IPS-18c (cell line): ENCODE measurements around the gene KCNH1.
"Not testable (repeated sequence)": the region's sequence is repeated elsewhere in the genome, so short reads cannot be mapped to it uniquely, and the experiment has no call there.

ENCODE experiments used
- H3K4me3 ChIP-seq: 2 replicates; pipeline ENCODE4 v1.7.0; 2013; ENCODE audit warnings: low read depth, mild to moderate bottlenecking, low read length, moderate library complexity; ENCODE audit not compliant: insufficient read depth
- H3K9me3 ChIP-seq: one replicate; pipeline ENCODE4 v1.6.1; 2013; ENCODE audit warnings: mild to moderate bottlenecking, low read length, moderate library complexity; ENCODE audit not compliant: control insufficient read depth, insufficient read depth

The KCNH1 gene

GRCh38 chr1:211033921-211034525 lies 99.9 kb downstream of the KCNH1 start:
- H3K4me3 ChIP-seq: no peak overlapping the region
- no peaks in the 10 kb centered on the region for H3K9me3 ChIP-seq

- H3K4me3 ChIP-seq: no peak overlapping the region
- no peaks in the 10 kb centered on the region for H3K9me3 ChIP-seq
Observed at GRCh38 chr1:211024901-211025300, 109.0 kb downstream of the KCNH1 start.

GRCh38 chr1:211019266-211019665 lies 114.7 kb downstream of the KCNH1 start:
- Histone ChIP-seq H3K9me3 (no peaks in the 10 kb centered on the region), H3K4me3 (no peak overlapping the region)

- Histone ChIP-seq H3K9me3 (no peaks in the 10 kb centered on the region), H3K4me3 (no peak overlapping the region)
Observed at GRCh38 chr1:211018690-211019089, 115.3 kb downstream of the KCNH1 start.

- no peak overlapping the region for H3K4me3 ChIP-seq
- no peaks in the 10 kb centered on the region for H3K9me3 ChIP-seq
Observed at GRCh38 chr1:211017075-211017718, 116.8 kb downstream of the KCNH1 start.

- H3K9me3 ChIP-seq: peaks cover 2% of the 10 kb centered on the region
- H3K4me3 ChIP-seq: no peak overlapping the region
Observed at GRCh38 chr1:211014275-211014674, 119.7 kb downstream of the KCNH1 start.

- Histone ChIP-seq H3K9me3 (peaks cover 5% of the 10 kb centered on the region), H3K4me3 (no peak overlapping the region)
Observed at GRCh38 chr1:211013346-211014240, 120.4 kb downstream of the KCNH1 start.

GRCh38 chr1:211011128-211011527 lies 122.8 kb downstream of the KCNH1 start:
- H3K9me3 ChIP-seq: not testable (repeated sequence)

GRCh38 chr1:211009944-211010343 lies 124.0 kb downstream of the KCNH1 start:
- Histone ChIP-seq H3K9me3 (peaks cover 5% of the 10 kb centered on the region), H3K4me3 (no peak overlapping the region)

More at GRCh38 chr1:211011128-211011527, 122.8 kb downstream of the KCNH1 start:
- H3K4me3 ChIP-seq: not testable (repeated sequence)

- peaks cover 5% of the 10 kb centered on the region for H3K9me3 ChIP-seq
Observed at GRCh38 chr1:211007830-211008229, 126.1 kb downstream of the KCNH1 start.

GRCh38 chr1:210995931-210996330 lies 138.0 kb downstream of the KCNH1 start:
- H3K9me3 ChIP-seq, H3K4me3 ChIP-seq: not testable (repeated sequence)

More at GRCh38 chr1:211007830-211008229, 126.1 kb downstream of the KCNH1 start:
- H3K4me3 ChIP-seq: no peak overlapping the region

- peaks cover 8% of the 10 kb centered on the region for H3K9me3 ChIP-seq
- H3K4me3 ChIP-seq: no peak overlapping the region
Observed at GRCh38 chr1:210992837-210993236, 141.1 kb downstream of the KCNH1 start.

GRCh38 chr1:210989905-210990304 lies 144.0 kb downstream of the KCNH1 start:
- Histone ChIP-seq H3K9me3 (peaks cover 5% of the 10 kb centered on the region), H3K4me3 (no peak overlapping the region)

- H3K4me3 ChIP-seq: no peak overlapping the region
- H3K9me3 ChIP-seq: no peaks in the 10 kb centered on the region
Observed at GRCh38 chr1:210981490-210981889, 152.5 kb downstream of the KCNH1 start.

GRCh38 chr1:210980082-210980481 lies 153.9 kb downstream of the KCNH1 start:
- no peak overlapping the region for H3K4me3 ChIP-seq

GRCh38 chr1:210978974-210979354 lies 155.0 kb downstream of the KCNH1 start:
- Histone ChIP-seq H3K4me3 (no peak overlapping the region), H3K9me3 (no peaks in the 10 kb centered on the region)

More at GRCh38 chr1:210980082-210980481, 153.9 kb downstream of the KCNH1 start:
- H3K9me3 ChIP-seq: no peaks in the 10 kb centered on the region

GRCh38 chr1:210978316-210978973 lies 155.5 kb downstream of the KCNH1 start:
- Histone ChIP-seq H3K9me3 (no peaks in the 10 kb centered on the region), H3K4me3 (no peak overlapping the region)
